ENCODE results near the gene CAMSAP1. TPM values are rescaled to one million over a fixed set of nuclear protein-coding genes. Genes with fewer than 3 reads are reported as not detected.
A peak's percentile ranks its signal among the peaks of the same experiment; 100 is the strongest.

The CAMSAP1 gene
- total RNA-seq, 1 donor: 26.1 TPM

DNA sequence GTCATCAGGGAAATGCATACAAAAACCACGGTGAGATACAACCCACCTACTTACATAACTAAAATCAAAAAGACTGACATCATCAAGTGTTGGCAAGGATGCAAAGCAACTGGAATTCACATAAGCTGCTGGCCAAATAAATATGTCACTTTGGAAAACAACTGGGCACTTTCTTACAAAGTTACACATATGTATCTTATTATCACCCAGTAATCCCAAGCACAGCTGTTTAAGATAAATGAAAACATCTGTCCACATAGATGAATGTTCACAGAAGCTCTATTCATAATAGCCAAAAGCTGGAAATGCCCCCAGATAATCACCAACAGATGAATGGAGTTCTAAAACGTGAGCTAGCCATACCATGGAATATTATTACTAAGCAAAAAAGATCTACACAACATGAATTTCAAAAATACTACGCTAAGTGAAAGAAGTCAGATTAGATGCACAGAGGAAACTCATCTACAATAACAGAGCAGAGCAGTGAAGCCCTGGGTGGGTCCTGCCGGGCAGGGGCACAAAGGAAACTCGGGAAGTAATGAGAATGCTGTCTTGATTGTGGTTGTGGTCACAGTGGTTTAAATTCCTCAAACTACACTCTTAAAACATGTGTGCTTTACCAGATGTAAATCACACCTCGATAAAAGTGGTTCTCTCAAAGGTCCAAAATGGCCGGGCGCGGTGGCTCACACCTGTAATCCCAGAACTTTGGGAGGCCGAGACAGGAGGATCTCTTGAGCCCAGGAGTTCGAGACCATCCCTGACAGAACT lies 8.5 kb downstream of the CAMSAP1 start:
- H3K9me3 ChIP-seq (ENCODE audit: low read depth, low read length): no peaks in the 10 kb centered on the region
- no peaks in the 10 kb centered on the region for H3K36me3 ChIP-seq (ENCODE audit: insufficient read depth, low read length)
- no peaks in the 10 kb centered on the region for H3K4me1 ChIP-seq (ENCODE audit: insufficient read depth, low read length)
- no peak overlapping the region for H3K4me2 ChIP-seq (ENCODE audit: insufficient read depth, low read length)
- H3K27ac ChIP-seq (ENCODE audit: low read depth, low read length): no peak overlapping the region
- H3K79me2 ChIP-seq (ENCODE audit: insufficient read depth, low read length): peaks cover 99% of the 10 kb centered on the region
- H2AFZ ChIP-seq (ENCODE audit: low read length): no peak overlapping the region
- no peak overlapping the region for H3K4me3 ChIP-seq (ENCODE audit: insufficient read depth, low read length)
- peak; percentile 65 for DNase-seq (ENCODE audit: insufficient read length, low spot score, missing footprints)
- H4K20me1 ChIP-seq (ENCODE audit: insufficient read depth, low read length): peaks cover 80% of the 10 kb centered on the region
- TF ChIP-seq, protein P1, sequence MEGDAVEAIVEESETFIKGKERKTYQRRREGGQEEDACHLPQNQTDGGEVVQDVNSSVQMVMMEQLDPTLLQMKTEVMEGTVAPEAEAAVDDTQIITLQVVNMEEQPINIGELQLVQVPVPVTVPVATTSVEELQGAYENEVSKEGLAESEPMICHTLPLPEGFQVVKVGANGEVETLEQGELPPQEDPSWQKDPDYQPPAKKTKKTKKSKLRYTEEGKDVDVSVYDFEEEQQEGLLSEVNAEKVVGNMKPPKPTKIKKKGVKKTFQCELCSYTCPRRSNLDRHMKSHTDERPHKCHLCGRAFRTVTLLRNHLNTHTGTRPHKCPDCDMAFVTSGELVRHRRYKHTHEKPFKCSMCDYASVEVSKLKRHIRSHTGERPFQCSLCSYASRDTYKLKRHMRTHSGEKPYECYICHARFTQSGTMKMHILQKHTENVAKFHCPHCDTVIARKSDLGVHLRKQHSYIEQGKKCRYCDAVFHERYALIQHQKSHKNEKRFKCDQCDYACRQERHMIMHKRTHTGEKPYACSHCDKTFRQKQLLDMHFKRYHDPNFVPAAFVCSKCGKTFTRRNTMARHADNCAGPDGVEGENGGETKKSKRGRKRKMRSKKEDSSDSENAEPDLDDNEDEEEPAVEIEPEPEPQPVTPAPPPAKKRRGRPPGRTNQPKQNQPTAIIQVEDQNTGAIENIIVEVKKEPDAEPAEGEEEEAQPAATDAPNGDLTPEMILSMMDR (IDR thresholded peaks at IDR 0.05; ENCODE audit: extremely low read depth, low read depth, low read length): no peak
- H3K27me3 ChIP-seq (ENCODE audit: insufficient read depth, low read length): no peaks in the 10 kb centered on the region

DNA sequence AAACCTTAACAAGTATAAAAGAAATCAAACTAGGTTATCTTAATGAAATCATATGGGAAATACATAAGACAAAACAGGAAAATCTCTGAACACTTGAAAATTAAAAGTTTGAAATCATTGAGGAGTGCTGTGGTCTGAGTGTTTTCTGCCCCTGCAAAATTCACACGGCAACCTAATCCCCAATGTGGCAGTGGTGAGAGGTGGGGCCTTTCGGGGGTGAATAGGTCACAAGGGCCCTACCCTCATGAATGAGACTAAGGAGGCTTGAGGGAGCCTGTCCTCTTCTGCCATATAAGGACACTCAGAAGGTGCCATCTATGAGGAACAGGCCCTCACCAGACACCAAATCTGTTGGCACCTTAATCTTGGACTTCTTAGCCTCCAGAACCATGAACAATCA lies 10.7 kb downstream of the CAMSAP1 start:
- H3K4me2 ChIP-seq (ENCODE audit: insufficient read depth, low read length): no peak overlapping the region
- no peak overlapping the region for H3K4me3 ChIP-seq (ENCODE audit: insufficient read depth, low read length)
- no peak overlapping the region for H2AFZ ChIP-seq (ENCODE audit: low read length)
- H4K20me1 ChIP-seq (ENCODE audit: insufficient read depth, low read length): peaks cover 78% of the 10 kb centered on the region
- H3K79me2 ChIP-seq (ENCODE audit: insufficient read depth, low read length): peaks cover 97% of the 10 kb centered on the region
- H3K27me3 ChIP-seq (ENCODE audit: insufficient read depth, low read length): no peaks in the 10 kb centered on the region
- H3K27ac ChIP-seq (ENCODE audit: low read depth, low read length): no peak overlapping the region
- no peaks in the 10 kb centered on the region for H3K36me3 ChIP-seq (ENCODE audit: insufficient read depth, low read length)
- TF ChIP-seq, protein P1 (IDR thresholded peaks at IDR 0.05; ENCODE audit: extremely low read depth, low read depth, low read length): no peak
- no peak for DNase-seq (ENCODE audit: insufficient read length, low spot score, missing footprints)
- H3K4me1 ChIP-seq (ENCODE audit: insufficient read depth, low read length): no peaks in the 10 kb centered on the region
- no peaks in the 10 kb centered on the region for H3K9me3 ChIP-seq (ENCODE audit: low read depth, low read length)

DNA sequence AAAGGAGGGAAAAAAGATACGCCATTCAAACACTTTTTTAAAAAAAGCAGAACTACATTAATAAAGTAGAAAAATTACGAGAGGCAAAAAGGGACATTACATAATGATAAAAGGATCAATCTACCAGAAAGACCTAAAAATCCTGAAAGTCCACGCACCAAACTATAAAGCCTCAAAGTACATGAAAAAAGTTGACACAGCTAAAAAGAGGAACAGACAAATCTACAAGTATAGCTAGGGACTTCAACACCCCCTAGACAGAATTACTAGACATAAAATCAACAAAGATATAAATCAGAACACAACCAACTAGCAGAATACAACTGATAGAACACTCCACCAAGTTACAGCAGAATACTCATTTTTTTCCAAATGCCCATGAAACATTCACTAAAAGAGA lies 11.1 kb downstream of the CAMSAP1 start:
- Histone ChIP-seq H3K4me3 (ENCODE audit: insufficient read depth, low read length) (no peak overlapping the region), H3K27ac (ENCODE audit: low read depth, low read length) (no peak overlapping the region), H2AFZ (ENCODE audit: low read length) (no peak overlapping the region), H3K36me3 (ENCODE audit: insufficient read depth, low read length) (no peaks in the 10 kb centered on the region), H3K9me3 (ENCODE audit: low read depth, low read length) (no peaks in the 10 kb centered on the region), H3K79me2 (ENCODE audit: insufficient read depth, low read length) (peaks cover 97% of the 10 kb centered on the region), H3K27me3 (ENCODE audit: insufficient read depth, low read length) (no peaks in the 10 kb centered on the region), H4K20me1 (ENCODE audit: insufficient read depth, low read length) (peaks cover 79% of the 10 kb centered on the region), H3K4me2 (ENCODE audit: insufficient read depth, low read length) (no peak overlapping the region), H3K4me1 (ENCODE audit: insufficient read depth, low read length) (no peaks in the 10 kb centered on the region)
- no peak for DNase-seq (ENCODE audit: insufficient read length, low spot score, missing footprints)
- TF ChIP-seq, protein P1 (IDR thresholded peaks at IDR 0.05; ENCODE audit: extremely low read depth, low read depth, low read length): no peak

DNA sequence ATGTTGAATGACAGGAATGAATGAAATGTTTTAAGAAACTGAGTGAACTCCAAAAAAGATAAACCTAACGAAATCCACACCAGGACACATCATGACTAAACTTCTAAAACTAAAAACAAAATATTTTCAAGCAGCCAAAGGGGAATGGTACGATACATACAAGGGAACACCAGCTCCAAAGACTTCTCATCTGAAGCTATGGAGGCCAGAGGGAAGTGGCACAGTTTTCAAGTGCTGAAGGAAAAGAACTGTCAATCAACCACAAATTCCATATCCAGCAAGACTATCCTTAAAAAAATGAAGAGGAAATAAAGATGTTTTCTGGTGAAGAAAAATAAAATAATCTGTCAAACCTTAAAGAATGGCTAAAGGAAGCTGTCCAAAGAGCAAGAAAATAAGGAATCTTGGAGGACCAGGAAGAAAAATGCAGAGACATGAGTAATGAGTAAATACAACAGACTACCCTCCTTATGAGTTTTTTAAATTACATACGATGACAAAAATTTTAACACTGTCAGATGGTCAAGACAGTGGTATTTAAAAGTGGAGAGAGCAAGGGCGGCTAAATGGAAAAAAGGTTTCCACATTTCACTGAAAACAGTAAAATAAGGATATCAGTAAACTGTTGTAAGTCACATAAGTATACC lies 12.0 kb downstream of the CAMSAP1 start:
- H3K9me3 ChIP-seq (ENCODE audit: low read depth, low read length): no peaks in the 10 kb centered on the region
- DNase-seq (ENCODE audit: insufficient read length, low spot score, missing footprints): no peak
- no peaks in the 10 kb centered on the region for H3K36me3 ChIP-seq (ENCODE audit: insufficient read depth, low read length)
- H4K20me1 ChIP-seq (ENCODE audit: insufficient read depth, low read length): peaks cover 84% of the 10 kb centered on the region
- no peak overlapping the region for H3K4me2 ChIP-seq (ENCODE audit: insufficient read depth, low read length)
- H2AFZ ChIP-seq (ENCODE audit: low read length): no peak overlapping the region
- peaks cover 97% of the 10 kb centered on the region for H3K79me2 ChIP-seq (ENCODE audit: insufficient read depth, low read length)
- no peak overlapping the region for H3K4me3 ChIP-seq (ENCODE audit: insufficient read depth, low read length)
- no peak overlapping the region for H3K27ac ChIP-seq (ENCODE audit: low read depth, low read length)
- TF ChIP-seq, protein P1 (IDR thresholded peaks at IDR 0.05; ENCODE audit: extremely low read depth, low read depth, low read length): no peak
- H3K4me1 ChIP-seq (ENCODE audit: insufficient read depth, low read length): no peaks in the 10 kb centered on the region
- no peaks in the 10 kb centered on the region for H3K27me3 ChIP-seq (ENCODE audit: insufficient read depth, low read length)

All from osteoblast (primary cell).